Measurements from ENCODE around the gene RETREG3.
A peak's percentile ranks its signal among the peaks of the same experiment; 100 is the strongest.
"Not testable (repeated sequence)": the region's sequence is repeated elsewhere in the genome, so short reads cannot be mapped to it uniquely, and the experiment has no call there.

The RETREG3 gene

GRCh38 chr17:42541041-42541833 lies 67.9 kb downstream of the RETREG3 start:
- no peak overlapping the region for H3K4me3 ChIP-seq (ENCODE audit: low read length)
- TF ChIP-seq ZNF274 (IDR thresholded peaks at IDR 0.05; ENCODE audit: low read depth, low read length): no peak

- H3K4me3 ChIP-seq (ENCODE audit: low read length): not testable (repeated sequence)
Measured at GRCh38 chr17:42540558-42540957, 68.6 kb downstream of the RETREG3 start.

- TF ChIP-seq ZNF274 (IDR thresholded peaks at IDR 0.05; ENCODE audit: low read depth, low read length): no peak
- H3K4me3 ChIP-seq (ENCODE audit: low read length): no peak overlapping the region
Measured at GRCh38 chr17:42538482-42538881, 70.7 kb downstream of the RETREG3 start.

- H3K4me3 ChIP-seq (ENCODE audit: low read length): no peak overlapping the region
- TF ChIP-seq ZNF274 (IDR thresholded peaks at IDR 0.05; ENCODE audit: low read depth, low read length): no peak
Measured at GRCh38 chr17:42537826-42538451, 71.2 kb downstream of the RETREG3 start.

- TF ChIP-seq ZNF274 (IDR thresholded peaks at IDR 0.05; ENCODE audit: low read depth, low read length): no peak
- H3K4me3 ChIP-seq (ENCODE audit: low read length): peak overlapping the region; percentile 81
Measured at GRCh38 chr17:42537156-42537805, 71.9 kb downstream of the RETREG3 start.

- peak overlapping the region; percentile 81 for H3K4me3 ChIP-seq (ENCODE audit: low read length)
- TF ChIP-seq ZNF274 (IDR thresholded peaks at IDR 0.05; ENCODE audit: low read depth, low read length): no peak
Measured at GRCh38 chr17:42536372-42537155, 72.6 kb downstream of the RETREG3 start.

GRCh38 chr17:42536048-42536371 lies 73.2 kb downstream of the RETREG3 start, which contains the start of gene NAGLU:
Gene NAGLU (plus strand): TSS chr17:42536241. CDS start chr17:42536273, 32 bp downstream.
- H3K4me3 ChIP-seq (ENCODE audit: low read length): peak within 1 kb of the TSS; percentile 81
- no peak for TF ChIP-seq ZNF274 (IDR thresholded peaks at IDR 0.05; ENCODE audit: low read depth, low read length)

GRCh38 chr17:42535155-42536047 lies 73.8 kb downstream of the RETREG3 start:
- TF ChIP-seq ZNF274 (IDR thresholded peaks at IDR 0.05; ENCODE audit: low read depth, low read length): no peak
- H3K4me3 ChIP-seq (ENCODE audit: low read length): peak overlapping the region; percentile 81

GRCh38 chr17:42531455-42532354 lies 77.5 kb downstream of the RETREG3 start:
- no peak for TF ChIP-seq ZNF274 (IDR thresholded peaks at IDR 0.05; ENCODE audit: low read depth, low read length)
- H3K4me3 ChIP-seq (ENCODE audit: low read length): peak overlapping the region; percentile 58; the same call in 1 of the 2 replicates

- no peak for TF ChIP-seq ZNF274 (IDR thresholded peaks at IDR 0.05; ENCODE audit: low read depth, low read length)
- no peak overlapping the region for H3K4me3 ChIP-seq (ENCODE audit: low read length)
Measured at GRCh38 chr17:42530952-42531454, 78.2 kb downstream of the RETREG3 start.
